CD4-positive, alpha-beta T cell treated with Interleukin-15 for 1 hour (primary cell): ENCODE results near the gene PFKFB2.

Source experiments
- DNase-seq: peaks from one replicate; pipeline ENCODE4 v3.0.0-alpha.2; 2020

Gene PFKFB2

DNA sequence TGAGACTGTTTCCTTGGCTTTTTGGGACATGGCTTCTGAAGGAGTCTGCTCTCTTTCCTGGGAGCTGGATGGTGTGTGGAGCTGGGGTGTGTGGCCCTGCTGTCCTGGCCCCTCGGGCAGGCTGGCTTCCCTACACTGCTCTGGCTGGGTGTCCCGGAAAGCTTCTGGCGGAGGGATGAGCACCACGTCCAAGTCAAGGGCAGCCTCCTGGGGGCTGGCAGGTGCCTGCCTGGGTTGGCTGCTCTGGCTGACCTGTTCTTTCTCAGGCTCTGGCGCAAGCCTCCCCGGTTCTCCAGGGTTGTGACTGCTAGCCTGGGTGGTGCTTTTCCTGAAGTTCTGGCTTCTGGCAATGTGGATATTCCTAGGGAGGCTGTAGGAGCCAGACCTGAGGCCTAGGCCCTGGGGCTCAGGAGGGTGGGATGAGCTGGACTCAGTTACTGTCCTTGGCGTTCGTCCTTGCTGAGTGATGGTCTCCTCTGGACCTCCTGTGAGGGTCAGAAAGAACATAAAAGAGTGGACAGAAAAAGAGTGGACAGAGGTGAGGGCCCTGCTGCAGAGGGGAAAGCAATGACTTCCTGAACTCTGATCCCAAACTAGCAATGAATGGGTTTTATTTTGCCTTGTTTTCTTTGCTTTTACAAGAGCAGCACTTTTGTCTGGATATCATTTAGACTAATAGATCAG is 29.9 kb upstream of the PFKFB2 start:
- DNase-seq: no peak

GRCh38 chr1:207024202-207025145 is 28.6 kb upstream of the PFKFB2 start:
- DNase-seq: no peak

- DNase-seq: no peak
These were observed 27.8 kb upstream of the PFKFB2 start for GRCh38 chr1:207025146-207025880.

DNA sequence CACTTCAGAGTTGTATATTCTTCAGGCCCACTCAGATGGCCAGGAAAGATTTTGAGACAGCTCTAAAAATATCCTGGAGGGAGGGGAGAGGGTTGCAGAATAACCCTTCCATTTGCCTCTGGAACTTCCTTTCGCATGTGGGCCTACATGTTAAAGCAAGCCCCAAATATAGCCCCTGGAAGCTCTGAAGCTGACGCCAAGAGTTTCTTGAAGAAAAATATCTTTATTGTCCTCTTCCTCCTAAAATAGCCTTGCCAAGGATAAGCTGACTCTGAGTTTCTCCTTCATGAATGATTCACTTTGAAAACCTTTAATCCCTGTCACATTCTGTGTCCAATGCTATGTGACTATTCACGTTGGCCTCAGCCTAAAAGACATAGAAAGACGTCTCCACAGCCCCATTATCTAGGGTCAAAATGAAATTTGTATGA is 27.0 kb upstream of the PFKFB2 start:
- no peak for DNase-seq

DNA sequence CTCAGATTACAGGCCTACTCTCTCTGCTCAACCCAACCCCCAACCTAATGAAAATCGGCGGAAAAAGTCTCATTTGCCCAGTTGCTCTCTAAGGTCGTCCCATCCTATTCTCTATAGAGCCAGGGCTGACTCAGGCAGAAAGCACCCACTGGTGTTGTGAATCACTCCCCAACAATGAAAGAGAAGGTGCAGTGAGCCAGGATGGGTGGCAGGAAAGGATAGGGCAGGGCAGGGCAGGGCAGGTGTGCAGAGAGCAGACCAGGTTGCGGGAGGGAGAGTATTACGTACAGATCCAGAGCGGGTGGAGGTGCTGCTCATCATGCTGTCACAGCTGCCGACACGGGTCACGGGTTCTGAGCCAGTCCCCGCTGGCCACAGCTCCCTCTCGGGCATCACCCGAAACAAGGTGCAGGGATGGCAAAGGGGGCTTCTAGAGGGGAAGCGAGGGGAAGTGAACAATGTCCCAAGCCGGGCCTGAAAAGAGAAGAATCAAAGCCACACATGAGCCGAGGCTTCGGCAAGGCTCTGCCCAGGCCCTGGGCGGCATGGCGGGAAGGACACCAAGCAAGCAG is 25.8 kb upstream of the PFKFB2 start:
- DNase-seq: no peak

GRCh38 chr1:207027921-207028320 is 25.2 kb upstream of the PFKFB2 start:
- DNase-seq: no peak

- DNase-seq: no peak
These were observed 24.0 kb upstream of the PFKFB2 start for GRCh38 chr1:207028884-207029650.

- no peak for DNase-seq
These were observed 23.2 kb upstream of the PFKFB2 start for GRCh38 chr1:207029701-207030521.

DNA sequence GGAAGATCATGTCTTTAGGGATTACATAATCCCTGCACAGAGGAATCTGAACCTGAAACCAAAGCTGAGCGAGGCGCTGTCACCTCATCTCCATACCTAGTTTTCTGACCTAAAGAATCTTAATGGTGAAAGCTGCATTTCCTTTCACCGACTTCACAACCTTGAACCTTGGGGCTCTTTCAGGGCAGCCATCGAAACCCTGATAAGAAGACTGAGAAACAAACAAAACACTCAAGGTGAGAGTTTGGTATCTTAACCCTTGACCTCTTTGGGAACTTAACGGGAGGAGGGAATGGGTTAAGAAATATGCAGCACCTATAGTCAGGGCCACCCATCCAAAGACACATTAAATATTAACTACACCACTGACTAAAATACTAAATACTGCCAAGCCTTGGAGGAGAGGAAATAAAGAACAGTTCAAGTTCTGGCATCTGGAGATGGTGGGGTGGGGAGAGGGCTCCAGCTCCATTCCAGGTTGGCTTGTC is 22.5 kb upstream of the PFKFB2 start:
- DNase-seq: no peak

DNA sequence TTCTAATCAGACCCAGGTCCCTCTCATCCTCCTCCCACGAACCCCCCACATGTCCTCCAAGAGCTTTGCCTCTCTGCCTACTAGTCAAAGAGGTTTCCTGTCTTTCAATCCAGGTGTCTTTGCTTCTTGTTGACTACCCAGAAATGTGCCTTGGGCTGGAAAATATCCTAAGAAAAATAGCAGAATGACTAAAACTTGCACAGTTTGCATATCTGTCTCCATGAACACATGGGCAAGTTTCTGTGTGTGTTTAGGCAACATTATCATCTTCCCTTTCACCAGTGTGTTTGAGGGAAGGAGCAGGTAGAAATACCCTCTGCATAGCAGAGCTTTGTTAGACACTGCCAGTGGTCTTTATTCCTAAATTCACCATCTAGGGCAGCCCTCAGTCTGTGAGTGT is 22.1 kb upstream of the PFKFB2 start:
- no peak for DNase-seq

GRCh38 chr1:207031632-207032264 is 21.3 kb upstream of the PFKFB2 start:
- no peak for DNase-seq

GRCh38 chr1:207032528-207033017 is 20.5 kb upstream of the PFKFB2 start, which contains the start of gene C1orf116:
TSS of gene C1orf116 (minus strand) at chr1:207032756. CDS start at chr1:207027598, 5,158 bp downstream.
- DNase-seq: no peak

DNA sequence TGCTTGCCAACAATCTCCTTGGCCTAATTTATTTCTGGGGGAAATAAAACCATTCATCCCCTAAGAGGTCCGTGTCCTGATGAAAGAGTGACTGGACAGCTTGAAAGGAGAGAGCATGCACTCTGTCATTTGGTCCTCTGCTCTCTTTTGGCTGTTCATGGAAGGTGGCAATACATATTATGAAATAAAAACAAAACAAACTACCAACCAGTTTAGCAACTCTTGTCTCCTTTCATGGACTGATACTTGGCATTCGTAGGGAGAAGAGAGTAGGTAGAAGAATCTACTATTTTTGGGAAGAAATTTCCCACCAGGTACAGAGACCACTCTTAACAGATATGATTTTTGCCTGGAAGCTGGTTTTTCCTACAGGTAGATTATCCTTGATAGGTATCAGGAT is 19.8 kb upstream of the PFKFB2 start:
- DNase-seq: no peak

- no peak for DNase-seq
These were observed 18.9 kb upstream of the PFKFB2 start for GRCh38 chr1:207034208-207034607.

- DNase-seq: no peak
These were observed 18.1 kb upstream of the PFKFB2 start for GRCh38 chr1:207034998-207035397.

- DNase-seq: no peak
These were observed 17.1 kb upstream of the PFKFB2 start for GRCh38 chr1:207035877-207036551.

DNA sequence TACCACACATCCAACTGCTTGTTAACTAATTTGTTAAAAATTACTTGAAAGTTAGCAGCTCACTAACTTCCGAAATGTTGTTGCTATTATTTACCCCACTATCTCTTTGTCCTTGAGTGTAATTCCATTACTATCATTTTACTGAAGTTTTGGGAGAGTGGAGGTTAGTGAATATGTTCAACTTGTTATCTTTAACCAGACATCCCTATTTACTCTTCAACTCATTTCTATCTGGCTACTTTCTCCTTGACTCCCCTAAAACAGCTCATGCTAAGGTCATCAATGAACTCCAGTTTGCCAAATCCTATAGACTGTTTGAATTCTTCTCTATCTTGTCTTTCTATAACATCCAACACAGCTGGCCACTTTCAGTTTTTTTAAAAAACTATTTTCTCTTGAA is 16.2 kb upstream of the PFKFB2 start:
- no peak for DNase-seq

GRCh38 chr1:207039380-207040180 is 13.5 kb upstream of the PFKFB2 start:
- DNase-seq: no peak

DNA sequence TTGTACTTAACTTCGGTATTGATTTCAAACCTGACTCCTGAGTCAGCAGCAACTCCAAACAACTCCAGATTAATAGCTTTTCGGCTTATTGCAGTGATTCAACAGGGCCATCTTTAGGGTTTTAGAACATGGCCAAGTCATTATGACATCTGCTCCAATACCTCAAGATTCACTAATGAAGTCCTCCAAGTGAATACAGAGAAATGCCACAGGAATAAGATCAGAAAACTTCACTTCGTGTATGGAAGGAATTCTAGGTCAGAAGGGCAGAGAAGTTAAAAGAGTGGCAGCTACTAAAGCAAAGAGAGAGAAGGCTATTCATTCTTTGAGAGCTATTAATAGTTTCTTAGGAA is 12.9 kb upstream of the PFKFB2 start:
- no peak for DNase-seq
